ENCODE measurements around the gene SLC39A9.

Gene SLC39A9

GRCh38 chr14:69487771-69488170, 89.3 kb downstream of the SLC39A9 start:
- Histone ChIP-seq H3K79me1 (ENCODE audit: low read depth, low read length) (peaks cover 2% of the 10 kb centered on the region), H2BK15ac (ENCODE audit: low read length) (no peak overlapping the region), H4K8ac (ENCODE audit: low read depth, low read length) (no peak overlapping the region), H3K27me3 (ENCODE audit: control insufficient read depth in 3 of 3, insufficient read depth in 3 of 3, low read depth in 1 of 3, low read length in 3 of 3) (peaks cover 19 to 57% (median 36%) of the 10 kb centered on the region in 3 experiments), H3K4ac (ENCODE audit: low read length) (no peak overlapping the region), H2BK5ac (ENCODE audit: low read length) (no peak overlapping the region), H2AFZ (ENCODE audit: low read length) (peak overlapping the region; percentile 51), H3K23ac (ENCODE audit: low read depth, low read length, poor library complexity) (no peak overlapping the region), H2AK5ac (ENCODE audit: low read depth, low read length) (peak overlapping the region; percentile 8), H3K9me3 (replicated peaks in 1 of 2; ENCODE audit: control insufficient read depth in 2 of 2, insufficient read depth in 1 of 2, low read depth in 1 of 2, low read length in 2 of 2) (peaks cover 0 to 6% of the 10 kb centered on the region in 2 donors), H3K4me1 (ENCODE audit: control insufficient read depth in 2 of 2, insufficient read depth in 1 of 2, low read depth in 1 of 2, low read length in 2 of 2) (peaks cover 10 to 26% of the 10 kb centered on the region in 2 donors), H3K4me2 (ENCODE audit: insufficient read depth, low read length, poor library complexity, severe bottlenecking) (no peak overlapping the region), H3K27ac (replicated peaks; ENCODE audit: low read length) (peak overlapping the region; percentile 18), H4K91ac (ENCODE audit: low read depth, low read length, poor library complexity) (no peak overlapping the region), H2BK120ac (ENCODE audit: low read depth, low read length) (no peak overlapping the region), H3K4me3 (ENCODE audit: low read length in 2 of 2) (no peak overlapping the region), H2BK12ac (ENCODE audit: low read length) (no peak overlapping the region), H3K18ac (ENCODE audit: low read length) (peak overlapping the region; percentile 22), H3K36me3 (replicated peaks in 1 of 2; ENCODE audit: control insufficient read depth in 2 of 2, insufficient read depth in 2 of 2, low read length in 2 of 2) (no peaks in the 10 kb centered on the region), H3K9ac (ENCODE audit: low read depth, low read length, poor library complexity) (peak overlapping the region; percentile 15), H3K14ac (ENCODE audit: low read length) (no peak overlapping the region)
- no peak for DNase-seq (ENCODE audit: low spot score)
- WGBS, 2 donors (ENCODE audit: extremely low coverage in 2 of 2, insufficient read length in 2 of 2, insufficient replicate concordance in 1 of 2) = no CpG with 5 or more reads among the region's 4 CpGs

- Histone ChIP-seq H3K27ac (replicated peaks; ENCODE audit: low read length) (no peak overlapping the region), H3K14ac (ENCODE audit: low read length) (no peak overlapping the region), H2BK5ac (ENCODE audit: low read length) (no peak overlapping the region), H4K91ac (ENCODE audit: low read depth, low read length, poor library complexity) (no peak overlapping the region), H3K27me3 (ENCODE audit: control insufficient read depth in 3 of 3, insufficient read depth in 3 of 3, low read depth in 1 of 3, low read length in 3 of 3) (peaks cover 11 to 46% (median 20%) of the 10 kb centered on the region in 3 experiments), H2BK120ac (ENCODE audit: low read depth, low read length) (no peak overlapping the region), H2BK12ac (ENCODE audit: low read length) (no peak overlapping the region), H3K4me2 (ENCODE audit: insufficient read depth, low read length, poor library complexity, severe bottlenecking) (no peak overlapping the region), H3K23ac (ENCODE audit: low read depth, low read length, poor library complexity) (no peak overlapping the region), H3K9ac (ENCODE audit: low read depth, low read length, poor library complexity) (no peak overlapping the region), H3K18ac (ENCODE audit: low read length) (no peak overlapping the region), H3K36me3 (replicated peaks in 1 of 2; ENCODE audit: control insufficient read depth in 2 of 2, insufficient read depth in 2 of 2, low read length in 2 of 2) (no peaks in the 10 kb centered on the region), H3K4me1 (ENCODE audit: control insufficient read depth in 2 of 2, insufficient read depth in 1 of 2, low read depth in 1 of 2, low read length in 2 of 2) (peaks cover 10 to 22% of the 10 kb centered on the region in 2 donors), H3K4me3 (ENCODE audit: low read length in 2 of 2) (no peak overlapping the region), H3K4ac (ENCODE audit: low read length) (no peak overlapping the region), H3K79me1 (ENCODE audit: low read depth, low read length) (no peaks in the 10 kb centered on the region), H2AFZ (ENCODE audit: low read length) (no peak overlapping the region), H4K8ac (ENCODE audit: low read depth, low read length) (no peak overlapping the region), H2AK5ac (ENCODE audit: low read depth, low read length) (no peak overlapping the region), H2BK15ac (ENCODE audit: low read length) (no peak overlapping the region), H3K9me3 (replicated peaks in 1 of 2; ENCODE audit: control insufficient read depth in 2 of 2, insufficient read depth in 1 of 2, low read depth in 1 of 2, low read length in 2 of 2) (peaks cover 0 to 6% of the 10 kb centered on the region in 2 donors)
- no peak for DNase-seq (ENCODE audit: low spot score)
Observed at GRCh38 chr14:69489495-69489894, 91.0 kb downstream of the SLC39A9 start.

- no peaks in the 10 kb centered on the region for H3K36me3 ChIP-seq (replicated peaks in 1 of 2; ENCODE audit: control insufficient read depth in 2 of 2, insufficient read depth in 2 of 2, low read length in 2 of 2)
- no peak overlapping the region for H2BK120ac ChIP-seq (ENCODE audit: low read depth, low read length)
- H4K91ac ChIP-seq (ENCODE audit: low read depth, low read length, poor library complexity) = no peak overlapping the region
- peaks cover 3 to 44% (median 12%) of the 10 kb centered on the region in 3 experiments for H3K27me3 ChIP-seq (ENCODE audit: control insufficient read depth in 3 of 3, insufficient read depth in 3 of 3, low read depth in 1 of 3, low read length in 3 of 3)
- H2AFZ ChIP-seq (ENCODE audit: low read length) = peak overlapping the region; percentile 41
- no peak overlapping the region for H3K14ac ChIP-seq (ENCODE audit: low read length)
- H3K18ac ChIP-seq (ENCODE audit: low read length) = no peak overlapping the region
- no peak overlapping the region for H3K4ac ChIP-seq (ENCODE audit: low read length)
- no peak overlapping the region for H3K9ac ChIP-seq (ENCODE audit: low read depth, low read length, poor library complexity)
- H2BK15ac ChIP-seq (ENCODE audit: low read length) = no peak overlapping the region
- H3K9me3 ChIP-seq (replicated peaks in 1 of 2; ENCODE audit: control insufficient read depth in 2 of 2, insufficient read depth in 1 of 2, low read depth in 1 of 2, low read length in 2 of 2) = peaks cover 0 to 6% of the 10 kb centered on the region in 2 donors
- peaks cover 10 to 17% of the 10 kb centered on the region in 2 donors for H3K4me1 ChIP-seq (ENCODE audit: control insufficient read depth in 2 of 2, insufficient read depth in 1 of 2, low read depth in 1 of 2, low read length in 2 of 2)
- no peak overlapping the region for H3K4me2 ChIP-seq (ENCODE audit: insufficient read depth, low read length, poor library complexity, severe bottlenecking)
- no peak overlapping the region for H3K23ac ChIP-seq (ENCODE audit: low read depth, low read length, poor library complexity)
- H2AK5ac ChIP-seq (ENCODE audit: low read depth, low read length) = no peak overlapping the region
- H3K27ac ChIP-seq (replicated peaks; ENCODE audit: low read length) = no peak overlapping the region
- no peaks in the 10 kb centered on the region for H3K79me1 ChIP-seq (ENCODE audit: low read depth, low read length)
- H2BK12ac ChIP-seq (ENCODE audit: low read length) = no peak overlapping the region
- no peak overlapping the region for H4K8ac ChIP-seq (ENCODE audit: low read depth, low read length)
- WGBS, 2 donors (ENCODE audit: extremely low coverage in 2 of 2, insufficient read length in 2 of 2, insufficient replicate concordance in 1 of 2) = no CpG with 5 or more reads among the region's 7 CpGs
- no peak for DNase-seq (ENCODE audit: low spot score)
- no peak overlapping the region for H2BK5ac ChIP-seq (ENCODE audit: low read length)
- no peak overlapping the region for H3K4me3 ChIP-seq (ENCODE audit: low read length in 2 of 2)
Observed at GRCh38 chr14:69490219-69490918, 91.9 kb downstream of the SLC39A9 start.

- Histone ChIP-seq H3K9ac (ENCODE audit: low read depth, low read length, poor library complexity) (no peak overlapping the region), H3K4me1 (ENCODE audit: control insufficient read depth in 2 of 2, insufficient read depth in 1 of 2, low read depth in 1 of 2, low read length in 2 of 2) (peaks cover 10 to 17% of the 10 kb centered on the region in 2 donors), H3K14ac (ENCODE audit: low read length) (no peak overlapping the region), H3K4me2 (ENCODE audit: insufficient read depth, low read length, poor library complexity, severe bottlenecking) (no peak overlapping the region), H4K8ac (ENCODE audit: low read depth, low read length) (no peak overlapping the region), H2BK12ac (ENCODE audit: low read length) (no peak overlapping the region), H3K18ac (ENCODE audit: low read length) (no peak overlapping the region), H3K4ac (ENCODE audit: low read length) (no peak overlapping the region), H3K36me3 (replicated peaks in 1 of 2; ENCODE audit: control insufficient read depth in 2 of 2, insufficient read depth in 2 of 2, low read length in 2 of 2) (no peaks in the 10 kb centered on the region), H3K27ac (replicated peaks; ENCODE audit: low read length) (no peak overlapping the region), H2BK5ac (ENCODE audit: low read length) (no peak overlapping the region), H3K27me3 (ENCODE audit: control insufficient read depth in 3 of 3, insufficient read depth in 3 of 3, low read depth in 1 of 3, low read length in 3 of 3) (peaks cover 0 to 41% (median 4%) of the 10 kb centered on the region in 3 experiments), H4K91ac (ENCODE audit: low read depth, low read length, poor library complexity) (no peak overlapping the region), H2BK15ac (ENCODE audit: low read length) (no peak overlapping the region), H3K79me1 (ENCODE audit: low read depth, low read length) (no peaks in the 10 kb centered on the region), H3K9me3 (replicated peaks in 1 of 2; ENCODE audit: control insufficient read depth in 2 of 2, insufficient read depth in 1 of 2, low read depth in 1 of 2, low read length in 2 of 2) (peaks cover 0 to 2% of the 10 kb centered on the region in 2 donors), H2BK120ac (ENCODE audit: low read depth, low read length) (no peak overlapping the region), H2AK5ac (ENCODE audit: low read depth, low read length) (no peak overlapping the region), H2AFZ (ENCODE audit: low read length) (no peak overlapping the region), H3K23ac (ENCODE audit: low read depth, low read length, poor library complexity) (no peak overlapping the region), H3K4me3 (ENCODE audit: low read length in 2 of 2) (no peak overlapping the region)
- WGBS, 2 donors (ENCODE audit: extremely low coverage in 2 of 2, insufficient read length in 2 of 2, insufficient replicate concordance in 1 of 2) = no CpG with 5 or more reads among the region's 3 CpGs
- no peak for DNase-seq (ENCODE audit: low spot score)
Observed at GRCh38 chr14:69491193-69491592, 92.7 kb downstream of the SLC39A9 start.

Data from neuronal stem cell (in vitro differentiated cells).